GM12878 (cell line): Measurements from ENCODE around the gene TECTA. TPM values are rescaled to one million over a fixed set of nuclear protein-coding genes. Genes with fewer than 3 reads are reported as not detected.
A peak's percentile ranks its signal among the peaks of the same experiment; 100 is the strongest.

Source experiments
- ATAC-seq: fragments of 200-7000 bp; cut with Tn5 transposase; 3 replicates; pipeline ENCODE4 v1.9.1; 2020; ENCODE audit warnings: mild to moderate bottlenecking, moderate library complexity
- BruUV-seq: library from RNA; stranded (reverse); fragments of 400-500 nt; replicated peaks from 2 replicates; lab custom pipeline; 2021; lab: Mats Ljungman, UMichigan
- CTCF ChIA-PET: fragments of 300-600 bp; sonication (Branson Sonifier 250); formaldehyde crosslinking; extraction: SDS; loops from one replicate; lab custom pipeline; 2021; ENCODE audit warnings: inconsistent platforms; lab: Yijun Ruan, JAX
- POLR2A ChIA-PET: fragments of 350-600 bp; formaldehyde crosslinking; extraction: SDS; loops from one replicate; lab custom pipeline; 2021; ENCODE audit warnings: inconsistent platforms; lab: Charles Lee
- RAD21 ChIA-PET: fragments of 300-600 bp; sonication (Branson Sonifier 250); formaldehyde crosslinking; loops from one replicate; lab custom pipeline; 2023; ENCODE audit warnings: antibody characterized with exemption; ENCODE audit not compliant: unreplicated experiment; lab: Charles Lee
- SMC1A ChIA-PET: fragments of 300-600 bp; sonication (Branson Sonifier 250); formaldehyde crosslinking; loops from one replicate; lab custom pipeline; 2023; ENCODE audit not compliant: unreplicated experiment, uncharacterized antibody; lab: Charles Lee
- DNase-seq: peaks from one replicate; pipeline ENCODE4 v3.0.0-alpha.2; 2011; ENCODE audit warnings: low read depth, low spot score
- FAIRE-seq: peaks from 3 replicates; lab custom pipeline; 2011; peaks lifted over from hg19 to GRCh38; lab: Jason Lieb, UNC
- H2AFZ ChIP-seq: 2 replicates; pipeline ENCODE4 v1.6.0; 2011; ENCODE audit warnings: low read depth, low read length, control low read depth; ENCODE audit not compliant: control insufficient read depth
- H3K27ac ChIP-seq: 2 replicates; pipeline ENCODE4 v1.5.1; 2011; ENCODE audit warnings: control low read depth; ENCODE audit not compliant: control insufficient read depth, insufficient read depth
- H3K27me3 ChIP-seq, 2 experiments: replicated peaks in 1 of 2; 2 replicates each; pipeline versions ENCODE4 v1.6.0 to v1.6.1; 2011; ENCODE audit warnings: low read length in 1 of 2; ENCODE audit not compliant: control insufficient read depth in 2 of 2, insufficient read depth in 2 of 2
- H3K36me3 ChIP-seq, 2 experiments: 2 replicates each; pipeline ENCODE4 v1.5.1; 2011; ENCODE audit warnings: low read length in 1 of 2; ENCODE audit not compliant: control insufficient read depth in 2 of 2, insufficient read depth in 2 of 2
- H3K4me1 ChIP-seq: 2 replicates; pipeline ENCODE4 v1.6.1; 2011; ENCODE audit warnings: mild to moderate bottlenecking, low read length, moderate library complexity, mixed read lengths; ENCODE audit not compliant: control insufficient read depth, insufficient read depth
- H3K4me2 ChIP-seq: 2 replicates; pipeline ENCODE4 v1.6.0; 2011; ENCODE audit warnings: control low read depth; ENCODE audit not compliant: control insufficient read depth, insufficient read depth
- H3K4me3 ChIP-seq: fragments of 200-600 bp; sonication (generic); 2 replicates; pipeline ENCODE4 v1.5.1; 2016
- H3K79me2 ChIP-seq: 2 replicates; pipeline ENCODE4 v1.6.0; 2011; ENCODE audit warnings: low read length; ENCODE audit not compliant: control insufficient read depth, insufficient read depth
- H3K9ac ChIP-seq: 2 replicates; pipeline ENCODE4 v1.8.0; 2011; ENCODE audit warnings: low read length, control low read depth, mixed read lengths; ENCODE audit not compliant: control insufficient read depth, insufficient read depth
- H3K9me3 ChIP-seq: replicated peaks from 3 replicates; pipeline ENCODE4 v1.5.1; 2011; ENCODE audit warnings: mild to moderate bottlenecking, low read length; ENCODE audit not compliant: control insufficient read depth, insufficient read depth
- H4K20me1 ChIP-seq: 2 replicates; pipeline ENCODE4 v1.6.0; 2011; ENCODE audit not compliant: control insufficient read depth, insufficient read depth
- ATF7 ChIP-seq: fragments of 450-650 bp; IDR thresholded peaks from 2 replicates; pipeline ENCODE4 v1.6.1; 2016; ENCODE audit warnings: low read depth, mild to moderate bottlenecking
- E4F1 ChIP-seq: fragments of 450-650 bp; IDR thresholded peaks from 2 replicates; pipeline ENCODE4 v1.6.1; 2018; ENCODE audit warnings: borderline replicate concordance, mild to moderate bottlenecking; ENCODE audit not compliant: partially characterized antibody
- NRF1 ChIP-seq: conservative IDR thresholded peaks from 2 replicates; pipeline ENCODE4 v1.6.1; 2011; ENCODE audit warnings: mild to moderate bottlenecking, low read depth, low read length, improper control_type of control experiment
- PAX8 ChIP-seq: fragments of 450-650 bp; IDR thresholded peaks from 2 replicates; pipeline ENCODE4 v1.6.1; 2017; ENCODE audit warnings: mild to moderate bottlenecking, moderate library complexity
- PBX3 ChIP-seq: IDR thresholded peaks from 2 replicates; pipeline ENCODE4 v1.6.1; 2011; ENCODE audit warnings: mild to moderate bottlenecking, low read depth, low read length, moderate library complexity; ENCODE audit not compliant: insufficient replicate concordance
- POLR2AphosphoS5 ChIP-seq: IDR thresholded peaks from 2 replicates; pipeline ENCODE4 v1.6.1; 2011; ENCODE audit warnings: mild to moderate bottlenecking, low read length, inconsistent platforms
- TCF3 ChIP-seq: IDR thresholded peaks from 2 replicates; pipeline ENCODE4 v1.6.1; 2012; ENCODE audit warnings: low read depth, mild to moderate bottlenecking, low read length, borderline replicate concordance; ENCODE audit not compliant: insufficient read depth
- YBX1 ChIP-seq: fragments of 450-650 bp; IDR thresholded peaks from 2 replicates; pipeline ENCODE4 v1.6.1; 2016; ENCODE audit warnings: antibody characterized with exemption
- ZNF24 ChIP-seq: fragments of 450-650 bp; IDR thresholded peaks from 2 replicates; pipeline ENCODE4 v1.6.1; 2017; ENCODE audit warnings: antibody characterized with exemption, mild to moderate bottlenecking
- ZZZ3 ChIP-seq: IDR thresholded peaks from 2 replicates; pipeline ENCODE4 v1.6.1; 2011; ENCODE audit warnings: low read depth; ENCODE audit not compliant: control insufficient read depth, insufficient read length
- WGBS: methylation state at CpG from one replicate; pipeline ENCODE4 v1.1.6; 2016; ENCODE audit warnings: low lambda C conversion rate; ENCODE audit not compliant: insufficient replicate concordance, insufficient coverage; ENCODE audit errors: missing lambda C conversion rate; 5-methylcytosine and 5-hydroxymethylcytosine counted together
- in situ Hi-C: fragments of 300-500 bp; cut with MboI; formaldehyde crosslinking; loops from 9 replicates; pipeline ENCODE4 v1.14.3; 2018; ENCODE audit warnings: mixed read lengths
- intact Hi-C: fragments of 100-400 bp; cut with micrococcal nuclease; formaldehyde crosslinking; loops from one replicate; pipeline ENCODE4 v1.14.2; 2022; ENCODE audit not compliant: unreplicated experiment
- polyA plus RNA-seq, 11 experiments: library from polyadenylated mRNA; depleted of rRNA in 4 of 11; unstranded in 6 of 11; stranded (reverse) in 5 of 11; fragments of >200 nt; fragmentation: Nextera tagmentation in 4 of 11; fragmentation: Illumina TruSeq in 1 of 11; extraction: Ambion mirVana in 4 of 11; extraction: Trizol in 1 of 11; gene quantifications; 1 replicate in 1 of 11; 2 replicates in 10 of 11; pipeline versions ENCODE4 v1.2.1 to v1.2.3, GENCODE V29; 2011 to 2016; ENCODE audit warnings: inconsistent platforms in 2 of 11, missing spikeins in 2 of 11, low read depth in 1 of 11
- total RNA-seq, 4 experiments: library from RNA; depleted of rRNA in 3 of 4; stranded (reverse); fragments of >200 nt in 3 of 4; fragmentation: Illumina TruSeq in 1 of 4; extraction: Trizol in 1 of 4; gene quantifications; 2 replicates each; pipeline versions ENCODE4 v1.2.1 to v1.2.3, GENCODE V29; 2013 to 2021
- TF ChIP-seq, protein P1 (sequence below): IDR thresholded peaks from 2 replicates; pipeline ENCODE4 v1.6.1; 2011; ENCODE audit warnings: borderline replicate concordance, low read depth, mild to moderate bottlenecking, moderate library complexity, low read length; ENCODE audit not compliant: insufficient read depth, poor library complexity, severe bottlenecking

Gene TECTA
- total and polyA plus RNA-seq, 10 of the 15 experiments (the other 5 are each of a cell fraction or from before 2014, with no cell fraction given): under 0.01 to 0.14 (median 0.05) TPM; not detected in 1

GRCh38 chr11:121058941-121059340 lies 42.1 kb upstream of the TECTA start:
- POLR2A ChIA-PET: no interaction called here
- FAIRE-seq (no peak), DNase-seq (peak; percentile 13), ATAC-seq (peak; percentile 61)
- WGBS: 48% methylated on average over 3 of the region's 3 CpGs
- Histone ChIP-seq H3K79me2 (no peaks in the 10 kb centered on the region), H3K9ac (no peak overlapping the region), H4K20me1 (no peaks in the 10 kb centered on the region), H3K4me1 (peaks cover 21% of the 10 kb centered on the region), H3K9me3 (no peaks in the 10 kb centered on the region), H3K27me3 (no peaks in the 10 kb centered on the region), H2AFZ (no peak overlapping the region), H3K4me3 (0 out of 2 replicates have a peak overlapping the region, but pooled peaks have one; percentile 30), H3K4me2 (peak overlapping the region; percentile 71), H3K36me3 (peaks cover 0 to 9% of the 10 kb centered on the region in 2 experiments; a peak in 3 of 4 replicates), H3K27ac (no peak overlapping the region)
- TF ChIP-seq TCF3: no peak
- peak; percentile 46; the same call in 1 of the 2 replicates for TF ChIP-seq ZNF24
- no TSS peak for BruUV-seq
- SMC1A ChIA-PET: interaction anchor here (0.8 to 1.4 kb wide), 5 partner anchors 9 to 148 kb away, joined by 3 to 5 read pairs (median 4); partner anchors contain the start of gene TBCEL
- intact Hi-C loops: no loop called here
- in situ Hi-C loops: no loop called here
- RAD21 ChIA-PET: interaction anchor here (1.0 to 1.4 kb wide), 2 partner anchors 34 to 47 kb away, joined by 3 read pairs; no protein-coding TSS in a partner anchor
- CTCF ChIA-PET: interaction anchor here (1.2 to 1.9 kb wide), 5 partner anchors 24 to 178 kb away, joined by 3 to 5 read pairs (median 4); no protein-coding TSS in a partner anchor

DNA sequence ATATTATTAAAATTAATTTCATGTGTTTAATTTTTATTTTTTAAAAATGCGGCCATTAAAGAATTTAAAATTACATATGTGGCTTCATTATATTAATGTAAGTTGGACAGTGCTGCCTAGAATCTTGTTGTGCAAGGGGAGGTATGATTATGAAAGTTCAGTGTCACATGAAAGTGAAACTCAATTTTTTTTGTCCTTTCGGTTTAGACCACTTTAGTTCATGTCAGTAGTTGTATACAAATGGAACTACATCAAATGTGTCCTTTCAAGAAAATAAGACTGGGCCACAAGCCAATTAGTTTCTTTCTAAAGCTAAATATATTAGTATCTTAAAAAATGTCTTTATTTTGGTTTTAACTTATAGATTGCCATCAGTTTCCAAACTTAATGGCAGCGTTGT lies 41.4 kb upstream of the TECTA start:
- ChIA-PET POLR2A (interaction anchor here (0.7 kb wide), 1 partner anchor 280 kb away, joined by 3 read pairs; no protein-coding TSS in a partner anchor), SMC1A (interaction anchor here (0.8 to 1.4 kb wide), 5 partner anchors 10 to 147 kb away, joined by 3 to 5 read pairs (median 4); partner anchors contain the start of gene TBCEL), CTCF (interaction anchor here (0.9 to 1.9 kb wide), 7 partner anchors 8 to 178 kb away, joined by 3 to 4 read pairs (median 3); no protein-coding TSS in a partner anchor), RAD21 (interaction anchor here (1.0 kb wide), 1 partner anchor 34 kb away, joined by 3 read pairs; no protein-coding TSS in a partner anchor)
- intact Hi-C loops (no loop called here), in situ Hi-C loops (no loop called here)
- no peaks in the 10 kb centered on the region for H4K20me1 ChIP-seq
- BruUV-seq: no TSS peak
- no peak overlapping the region for H3K9ac ChIP-seq
- H3K4me2 ChIP-seq: peak overlapping the region; percentile 71
- H3K27me3 ChIP-seq: no peaks in the 10 kb centered on the region
- no peaks in the 10 kb centered on the region for H3K79me2 ChIP-seq
- FAIRE-seq: peak; percentile 86
- peaks cover 0 to 9% of the 10 kb centered on the region in 2 experiments; a peak in 3 of 4 replicates for H3K36me3 ChIP-seq
- H3K9me3 ChIP-seq: no peaks in the 10 kb centered on the region
- no peak overlapping the region for H2AFZ ChIP-seq
- H3K4me1 ChIP-seq: peaks cover 21% of the 10 kb centered on the region
- peak; percentile 100 for ATAC-seq
- 33% methylated on average over 3 of the region's 3 CpGs for WGBS
- H3K27ac ChIP-seq: no peak overlapping the region
- DNase-seq: peak; percentile 80
- H3K4me3 ChIP-seq: no peak overlapping the region
- TF ChIP-seq E4F1 (no peak), POLR2AphosphoS5 (no peak), ZZZ3 (no peak), ATF7 (no peak), PAX8 (no peak), NRF1 (no peak), PBX3 (no peak), YBX1 (no peak)
- TF ChIP-seq, protein P1, sequence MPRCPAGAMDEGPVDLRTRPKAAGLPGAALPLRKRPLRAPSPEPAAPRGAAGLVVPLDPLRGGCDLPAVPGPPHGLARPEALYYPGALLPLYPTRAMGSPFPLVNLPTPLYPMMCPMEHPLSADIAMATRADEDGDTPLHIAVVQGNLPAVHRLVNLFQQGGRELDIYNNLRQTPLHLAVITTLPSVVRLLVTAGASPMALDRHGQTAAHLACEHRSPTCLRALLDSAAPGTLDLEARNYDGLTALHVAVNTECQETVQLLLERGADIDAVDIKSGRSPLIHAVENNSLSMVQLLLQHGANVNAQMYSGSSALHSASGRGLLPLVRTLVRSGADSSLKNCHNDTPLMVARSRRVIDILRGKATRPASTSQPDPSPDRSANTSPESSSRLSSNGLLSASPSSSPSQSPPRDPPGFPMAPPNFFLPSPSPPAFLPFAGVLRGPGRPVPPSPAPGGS: no peak
